Prostate gland (tissue), 2 donors: ENCODE results near the gene AGBL4.

Experiments
- POLR2A ChIP-seq: fragments of 450-650 bp; IDR thresholded peaks from one replicate; pipeline ENCODE4 v1.6.1; 2016; ENCODE audit warnings: antibody characterized with exemption, mild to moderate bottlenecking
- POLR2AphosphoS5 ChIP-seq: sonication (generic); formaldehyde crosslinking; IDR thresholded peaks from one replicate; pipeline ENCODE4 v1.6.1; 2017; ENCODE audit warnings: antibody characterized with exemption
- TF ChIP-seq, protein P1 (sequence below), 4 experiments: fragments of 200-600 bp in 2 of 4; fragments of 450-650 bp in 2 of 4; sonication (generic) in 2 of 4; IDR thresholded peaks; 1 replicate in 3 of 4; 2 replicates in 1 of 4; pipeline ENCODE4 v1.5.1; 2016 to 2019; ENCODE audit warnings: antibody characterized with exemption in 4 of 4, mild to moderate bottlenecking in 2 of 4, moderate library complexity in 2 of 4

DNA sequence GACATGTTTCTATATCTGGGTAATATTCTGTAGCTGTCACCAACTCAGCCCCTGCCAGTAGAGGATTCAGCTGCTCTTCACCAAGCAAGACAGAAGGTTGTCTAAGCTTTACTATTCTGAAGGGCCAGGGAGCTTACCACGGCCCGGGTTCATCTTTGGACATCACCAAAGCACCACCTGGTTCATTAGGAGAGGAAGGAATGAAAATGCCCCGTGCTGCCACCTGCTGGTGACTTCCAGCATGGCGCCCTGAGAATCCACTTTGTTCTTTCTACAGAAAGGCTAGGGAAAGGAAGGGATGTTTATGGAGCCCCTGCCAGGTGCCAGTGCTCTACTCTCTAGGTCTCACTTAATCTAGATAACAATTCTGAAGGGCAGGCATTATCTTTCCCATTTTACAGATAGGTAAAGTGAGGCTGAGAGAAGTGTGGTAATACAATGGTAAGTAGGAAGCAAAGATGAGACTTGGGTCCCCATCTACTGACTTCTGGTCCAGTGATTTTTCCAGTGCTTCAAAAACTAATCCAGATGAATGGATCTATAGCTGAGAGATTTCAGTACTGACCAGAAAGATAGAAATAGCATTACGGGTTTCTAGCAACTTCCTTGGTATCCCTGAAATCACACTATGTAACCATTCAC lies 1326.6 kb downstream of the AGBL4 start:
- TF ChIP-seq, protein P1, sequence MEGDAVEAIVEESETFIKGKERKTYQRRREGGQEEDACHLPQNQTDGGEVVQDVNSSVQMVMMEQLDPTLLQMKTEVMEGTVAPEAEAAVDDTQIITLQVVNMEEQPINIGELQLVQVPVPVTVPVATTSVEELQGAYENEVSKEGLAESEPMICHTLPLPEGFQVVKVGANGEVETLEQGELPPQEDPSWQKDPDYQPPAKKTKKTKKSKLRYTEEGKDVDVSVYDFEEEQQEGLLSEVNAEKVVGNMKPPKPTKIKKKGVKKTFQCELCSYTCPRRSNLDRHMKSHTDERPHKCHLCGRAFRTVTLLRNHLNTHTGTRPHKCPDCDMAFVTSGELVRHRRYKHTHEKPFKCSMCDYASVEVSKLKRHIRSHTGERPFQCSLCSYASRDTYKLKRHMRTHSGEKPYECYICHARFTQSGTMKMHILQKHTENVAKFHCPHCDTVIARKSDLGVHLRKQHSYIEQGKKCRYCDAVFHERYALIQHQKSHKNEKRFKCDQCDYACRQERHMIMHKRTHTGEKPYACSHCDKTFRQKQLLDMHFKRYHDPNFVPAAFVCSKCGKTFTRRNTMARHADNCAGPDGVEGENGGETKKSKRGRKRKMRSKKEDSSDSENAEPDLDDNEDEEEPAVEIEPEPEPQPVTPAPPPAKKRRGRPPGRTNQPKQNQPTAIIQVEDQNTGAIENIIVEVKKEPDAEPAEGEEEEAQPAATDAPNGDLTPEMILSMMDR (IDR thresholded peaks at IDR 0.05): peak; percentile 60 to 84 (median 80)
- no peak for TF ChIP-seq POLR2A
- TF ChIP-seq POLR2AphosphoS5: no peak
